Measurements from ENCODE around the gene ERCC6L2.
A peak's percentile ranks its signal among the peaks of the same experiment; 100 is the strongest.

ERCC6L2 gene

GRCh38 chr9:95864852-95865580 lies 10.5 kb upstream of the ERCC6L2 start:
- Histone ChIP-seq H3K27me3 (ENCODE audit: control insufficient read depth in 2 of 2, insufficient read depth in 2 of 2, low read length in 2 of 2) (no peaks in the 10 kb centered on the region), H3K36me3 (ENCODE audit: control insufficient read depth in 2 of 2, insufficient read depth in 2 of 2, low read length in 2 of 2) (no peaks in the 10 kb centered on the region), H3K9me3 (ENCODE audit: control insufficient read depth in 2 of 2, low read length in 2 of 2) (peaks cover 0 to 3% of the 10 kb centered on the region in 2 donors), H3K27ac (ENCODE audit: low read depth in 2 of 2, low read length in 2 of 2) (no peak overlapping the region), H3K4me1 (ENCODE audit: control insufficient read depth in 2 of 2, insufficient read depth in 2 of 2, low read length in 2 of 2) (no peaks in the 10 kb centered on the region), H3K4me3 (ENCODE audit: low read length in 2 of 2) (no peak overlapping the region), H3K9ac (ENCODE audit: low read depth in 1 of 2, low read length in 2 of 2) (no peak overlapping the region)

GRCh38 chr9:95870352-95870751 lies 5.1 kb upstream of the ERCC6L2 start:
- Histone ChIP-seq H3K27me3 (ENCODE audit: control insufficient read depth in 2 of 2, insufficient read depth in 2 of 2, low read length in 2 of 2) (no peaks in the 10 kb centered on the region), H3K9ac (ENCODE audit: low read depth in 1 of 2, low read length in 2 of 2) (no peak overlapping the region), H3K36me3 (ENCODE audit: control insufficient read depth in 2 of 2, insufficient read depth in 2 of 2, low read length in 2 of 2) (peaks cover 3 to 4% of the 10 kb centered on the region in 2 donors), H3K4me1 (ENCODE audit: control insufficient read depth in 2 of 2, insufficient read depth in 2 of 2, low read length in 2 of 2) (peaks cover 5 to 6% of the 10 kb centered on the region in 2 donors), H3K9me3 (ENCODE audit: control insufficient read depth in 2 of 2, low read length in 2 of 2) (no peaks in the 10 kb centered on the region), H3K27ac (ENCODE audit: low read depth in 2 of 2, low read length in 2 of 2) (no peak overlapping the region), H3K4me3 (ENCODE audit: low read length in 2 of 2) (no peak overlapping the region)

- Histone ChIP-seq H3K9me3 (ENCODE audit: control insufficient read depth in 2 of 2, low read length in 2 of 2) (no peaks in the 10 kb centered on the region), H3K36me3 (ENCODE audit: control insufficient read depth in 2 of 2, insufficient read depth in 2 of 2, low read length in 2 of 2) (peaks cover 3 to 4% of the 10 kb centered on the region in 2 donors), H3K9ac (ENCODE audit: low read depth in 1 of 2, low read length in 2 of 2) (no peak overlapping the region), H3K4me3 (ENCODE audit: low read length in 2 of 2) (no peak overlapping the region), H3K4me1 (ENCODE audit: control insufficient read depth in 2 of 2, insufficient read depth in 2 of 2, low read length in 2 of 2) (peaks cover 5 to 6% of the 10 kb centered on the region in 2 donors), H3K27me3 (ENCODE audit: control insufficient read depth in 2 of 2, insufficient read depth in 2 of 2, low read length in 2 of 2) (no peaks in the 10 kb centered on the region), H3K27ac (ENCODE audit: low read depth in 2 of 2, low read length in 2 of 2) (no peak overlapping the region)
These were observed 4.6 kb upstream of the ERCC6L2 start for GRCh38 chr9:95870906-95871305.

GRCh38 chr9:95874303-95874988 lies 1.0 kb upstream of the ERCC6L2 start:
- Histone ChIP-seq H3K9me3 (ENCODE audit: control insufficient read depth in 2 of 2, low read length in 2 of 2) (no peaks in the 10 kb centered on the region), H3K4me1 (ENCODE audit: control insufficient read depth in 2 of 2, insufficient read depth in 2 of 2, low read length in 2 of 2) (peaks cover 7 to 10% of the 10 kb centered on the region in 2 donors), H3K27ac (ENCODE audit: low read depth in 2 of 2, low read length in 2 of 2) (no peak overlapping the region), H3K27me3 (ENCODE audit: control insufficient read depth in 2 of 2, insufficient read depth in 2 of 2, low read length in 2 of 2) (no peaks in the 10 kb centered on the region), H3K36me3 (ENCODE audit: control insufficient read depth in 2 of 2, insufficient read depth in 2 of 2, low read length in 2 of 2) (peaks cover 3 to 4% of the 10 kb centered on the region in 2 donors), H3K9ac (ENCODE audit: low read depth in 1 of 2, low read length in 2 of 2) (no peak overlapping the region), H3K4me3 (ENCODE audit: low read length in 2 of 2) (no peak overlapping the region)

GRCh38 chr9:95874989-95875304 lies 544 bp upstream of the ERCC6L2 start:
- Histone ChIP-seq H3K27me3 (ENCODE audit: control insufficient read depth in 2 of 2, insufficient read depth in 2 of 2, low read length in 2 of 2) (no peaks in the 10 kb centered on the region), H3K9ac (ENCODE audit: low read depth in 1 of 2, low read length in 2 of 2) (no peak overlapping the region), H3K36me3 (ENCODE audit: control insufficient read depth in 2 of 2, insufficient read depth in 2 of 2, low read length in 2 of 2) (peaks cover 3 to 4% of the 10 kb centered on the region in 2 donors), H3K4me3 (ENCODE audit: low read length in 2 of 2) (no peak overlapping the region), H3K9me3 (ENCODE audit: control insufficient read depth in 2 of 2, low read length in 2 of 2) (no peaks in the 10 kb centered on the region), H3K4me1 (ENCODE audit: control insufficient read depth in 2 of 2, insufficient read depth in 2 of 2, low read length in 2 of 2) (peaks cover 7 to 10% of the 10 kb centered on the region in 2 donors), H3K27ac (ENCODE audit: low read depth in 2 of 2, low read length in 2 of 2) (no peak overlapping the region)

- Histone ChIP-seq H3K27ac (ENCODE audit: low read depth in 2 of 2, low read length in 2 of 2) (no peak overlapping the region), H3K9me3 (ENCODE audit: control insufficient read depth in 2 of 2, low read length in 2 of 2) (no peaks in the 10 kb centered on the region), H3K4me1 (ENCODE audit: control insufficient read depth in 2 of 2, insufficient read depth in 2 of 2, low read length in 2 of 2) (peaks cover 7 to 10% of the 10 kb centered on the region in 2 donors), H3K27me3 (ENCODE audit: control insufficient read depth in 2 of 2, insufficient read depth in 2 of 2, low read length in 2 of 2) (no peaks in the 10 kb centered on the region), H3K9ac (ENCODE audit: low read depth in 1 of 2, low read length in 2 of 2) (no peak overlapping the region), H3K36me3 (ENCODE audit: control insufficient read depth in 2 of 2, insufficient read depth in 2 of 2, low read length in 2 of 2) (peaks cover 0 to 3% of the 10 kb centered on the region in 2 donors), H3K4me3 (ENCODE audit: low read length in 2 of 2) (no peak overlapping the region)
These were observed 600 bp downstream of the ERCC6L2 start for GRCh38 chr9:95876138-95876444.

- Histone ChIP-seq H3K27ac (ENCODE audit: low read depth in 2 of 2, low read length in 2 of 2) (no peak overlapping the region), H3K4me3 (ENCODE audit: low read length in 2 of 2) (no peak overlapping the region), H3K36me3 (ENCODE audit: control insufficient read depth in 2 of 2, insufficient read depth in 2 of 2, low read length in 2 of 2) (peaks cover 0 to 3% of the 10 kb centered on the region in 2 donors), H3K9ac (ENCODE audit: low read depth in 1 of 2, low read length in 2 of 2) (no peak overlapping the region), H3K27me3 (ENCODE audit: control insufficient read depth in 2 of 2, insufficient read depth in 2 of 2, low read length in 2 of 2) (no peaks in the 10 kb centered on the region), H3K4me1 (ENCODE audit: control insufficient read depth in 2 of 2, insufficient read depth in 2 of 2, low read length in 2 of 2) (peaks cover 7 to 10% of the 10 kb centered on the region in 2 donors), H3K9me3 (ENCODE audit: control insufficient read depth in 2 of 2, low read length in 2 of 2) (no peaks in the 10 kb centered on the region)
These were observed 1.1 kb downstream of the ERCC6L2 start for GRCh38 chr9:95876595-95876994.

GRCh38 chr9:95877984-95878383 lies 2.5 kb downstream of the ERCC6L2 start:
- Histone ChIP-seq H3K9ac (ENCODE audit: low read depth in 1 of 2, low read length in 2 of 2) (no peak overlapping the region), H3K27ac (ENCODE audit: low read depth in 2 of 2, low read length in 2 of 2) (no peak overlapping the region), H3K9me3 (ENCODE audit: control insufficient read depth in 2 of 2, low read length in 2 of 2) (no peaks in the 10 kb centered on the region), H3K4me3 (ENCODE audit: low read length in 2 of 2) (no peak overlapping the region), H3K36me3 (ENCODE audit: control insufficient read depth in 2 of 2, insufficient read depth in 2 of 2, low read length in 2 of 2) (peaks cover 2 to 6% of the 10 kb centered on the region in 2 donors), H3K4me1 (ENCODE audit: control insufficient read depth in 2 of 2, insufficient read depth in 2 of 2, low read length in 2 of 2) (peaks cover 7 to 13% of the 10 kb centered on the region in 2 donors), H3K27me3 (ENCODE audit: control insufficient read depth in 2 of 2, insufficient read depth in 2 of 2, low read length in 2 of 2) (no peaks in the 10 kb centered on the region)

- Histone ChIP-seq H3K4me1 (ENCODE audit: control insufficient read depth in 2 of 2, insufficient read depth in 2 of 2, low read length in 2 of 2) (peaks cover 3 to 9% of the 10 kb centered on the region in 2 donors), H3K4me3 (ENCODE audit: low read length in 2 of 2) (no peak overlapping the region), H3K9ac (ENCODE audit: low read depth in 1 of 2, low read length in 2 of 2) (no peak overlapping the region), H3K9me3 (ENCODE audit: control insufficient read depth in 2 of 2, low read length in 2 of 2) (no peaks in the 10 kb centered on the region), H3K27ac (ENCODE audit: low read depth in 2 of 2, low read length in 2 of 2) (peak overlapping the region; percentile 18 to 26), H3K36me3 (ENCODE audit: control insufficient read depth in 2 of 2, insufficient read depth in 2 of 2, low read length in 2 of 2) (peaks cover 5 to 7% of the 10 kb centered on the region in 2 donors), H3K27me3 (ENCODE audit: control insufficient read depth in 2 of 2, insufficient read depth in 2 of 2, low read length in 2 of 2) (no peaks in the 10 kb centered on the region)
These were observed 4.1 kb downstream of the ERCC6L2 start for GRCh38 chr9:95879591-95879990.

- Histone ChIP-seq H3K27ac (ENCODE audit: low read depth in 2 of 2, low read length in 2 of 2) (peak overlapping the region in 1 of 2 donors; percentile 18), H3K36me3 (ENCODE audit: control insufficient read depth in 2 of 2, insufficient read depth in 2 of 2, low read length in 2 of 2) (peaks cover 5 to 13% of the 10 kb centered on the region in 2 donors), H3K27me3 (ENCODE audit: control insufficient read depth in 2 of 2, insufficient read depth in 2 of 2, low read length in 2 of 2) (no peaks in the 10 kb centered on the region), H3K9me3 (ENCODE audit: control insufficient read depth in 2 of 2, low read length in 2 of 2) (no peaks in the 10 kb centered on the region), H3K4me1 (ENCODE audit: control insufficient read depth in 2 of 2, insufficient read depth in 2 of 2, low read length in 2 of 2) (peaks cover 2 to 7% of the 10 kb centered on the region in 2 donors), H3K4me3 (ENCODE audit: low read length in 2 of 2) (no peak overlapping the region), H3K9ac (ENCODE audit: low read depth in 1 of 2, low read length in 2 of 2) (no peak overlapping the region)
These were observed 4.7 kb downstream of the ERCC6L2 start for GRCh38 chr9:95880021-95880690.

Measured in mucosa of rectum (tissue), 2 donors.